Chondrocyte (in vitro differentiated cells): ENCODE results near the gene TBL2. TPM values are rescaled to one million over a fixed set of nuclear protein-coding genes. Genes with fewer than 3 reads are reported as not detected.
"Not testable (repeated sequence)": the region's sequence is repeated elsewhere in the genome, so short reads cannot be mapped to it uniquely, and the experiment has no call there.

Experiments used
- DNase-seq: peaks from one replicate; pipeline ENCODE4 v3.0.0; 2021; ENCODE audit warnings: mixed read lengths, low spot score
- H3K27ac Mint-ChIP-seq: one replicate; pipeline ENCODE4 v1.8.0; 2021; ENCODE audit warnings: mild to moderate bottlenecking, moderate library complexity, mixed read lengths; ENCODE audit not compliant: unreplicated experiment
- H3K27me3 Mint-ChIP-seq: 2 replicates; pipeline ENCODE4 v1.8.0; 2021; ENCODE audit warnings: low read depth, mixed read lengths
- H3K36me3 Mint-ChIP-seq: 2 replicates; pipeline ENCODE4 v1.8.0; 2021; ENCODE audit warnings: low read depth, mixed read lengths
- H3K4me1 Mint-ChIP-seq: 2 replicates; pipeline ENCODE4 v1.8.0; 2021; ENCODE audit warnings: low read depth, mild to moderate bottlenecking, mixed read lengths
- H3K4me3 Mint-ChIP-seq: one replicate; pipeline ENCODE4 v1.8.0; 2021; ENCODE audit warnings: mild to moderate bottlenecking, moderate library complexity, mixed read lengths; ENCODE audit not compliant: unreplicated experiment
- H3K9me3 Mint-ChIP-seq: 2 replicates; pipeline ENCODE4 v1.8.0; 2021; ENCODE audit warnings: low read depth, mixed read lengths
- CTCF ChIP-seq: fragments of 200-600 bp; sonication (generic); IDR thresholded peaks from 2 replicates; pipeline ENCODE4 v1.5.0; 2021; ENCODE audit warnings: antibody characterized with exemption, mild to moderate bottlenecking, moderate library complexity
- total RNA-seq: library from RNA; stranded (reverse); gene quantifications from 3 replicates; pipeline ENCODE4 v1.2.1, GENCODE V29; 2021

The TBL2 gene
- total RNA-seq, 1 donor from 2014 or later, result 50.4 TPM

- Mint-ChIP-seq H3K4me1 (peaks cover 2% of the 10 kb centered on the region), H3K27ac (no peak overlapping the region), H3K36me3 (no peaks in the 10 kb centered on the region), H3K9me3 (no peaks in the 10 kb centered on the region), H3K4me3 (no peak overlapping the region), H3K27me3 (peaks cover 13% of the 10 kb centered on the region)
- DNase-seq, result no peak
- no peak for TF ChIP-seq CTCF
Observed at GRCh38 chr7:73618538-73618937, 40.2 kb upstream of the TBL2 start.

GRCh38 chr7:73617520-73617919, 39.1 kb upstream of the TBL2 start:
- not testable (repeated sequence) for DNase-seq, H3K36me3 Mint-ChIP-seq, H3K9me3 Mint-ChIP-seq, H3K27ac Mint-ChIP-seq, H3K4me1 Mint-ChIP-seq, H3K4me3 Mint-ChIP-seq
- peaks cover 10% of the 10 kb centered on the region for H3K27me3 Mint-ChIP-seq

GRCh38 chr7:73615886-73616285, 37.5 kb upstream of the TBL2 start:
- Mint-ChIP-seq H3K4me1 (peaks cover 2% of the 10 kb centered on the region), H3K27ac (no peak overlapping the region), H3K4me3 (no peak overlapping the region), H3K36me3 (no peaks in the 10 kb centered on the region), H3K9me3 (no peaks in the 10 kb centered on the region), H3K27me3 (peaks cover 9% of the 10 kb centered on the region)
- peak; percentile 49 for TF ChIP-seq CTCF
- no peak for DNase-seq

GRCh38 chr7:73614937-73615336, 36.6 kb upstream of the TBL2 start:
- not testable (repeated sequence) for H3K27me3 Mint-ChIP-seq, H3K9me3 Mint-ChIP-seq

GRCh38 chr7:73613954-73614735, 35.8 kb upstream of the TBL2 start:
- Mint-ChIP-seq H3K9me3 (no peaks in the 10 kb centered on the region), H3K27me3 (peaks cover 9% of the 10 kb centered on the region), H3K36me3 (no peaks in the 10 kb centered on the region), H3K4me3 (no peak overlapping the region), H3K4me1 (peaks cover 2% of the 10 kb centered on the region), H3K27ac (no peak overlapping the region)
- DNase-seq, result no peak
- no peak for TF ChIP-seq CTCF

More at GRCh38 chr7:73614937-73615336, 36.6 kb upstream of the TBL2 start:
- DNase-seq, H3K36me3 Mint-ChIP-seq, H3K4me1 Mint-ChIP-seq, H3K27ac Mint-ChIP-seq, H3K4me3 Mint-ChIP-seq: not testable (repeated sequence)

- no peak for DNase-seq
- TF ChIP-seq CTCF, result peak; percentile 56
- no peak overlapping the region for H3K4me3 Mint-ChIP-seq
Observed at GRCh38 chr7:73612598-73613269, 34.4 kb upstream of the TBL2 start.

More at GRCh38 chr7:73612598-73613269, 34.4 kb upstream of the TBL2 start:
- H3K4me1 Mint-ChIP-seq, result peaks cover 2% of the 10 kb centered on the region
- no peaks in the 10 kb centered on the region for H3K36me3 Mint-ChIP-seq
- H3K27ac Mint-ChIP-seq, result no peak overlapping the region
- H3K9me3 Mint-ChIP-seq, result no peaks in the 10 kb centered on the region
- H3K27me3 Mint-ChIP-seq, result peaks cover 9% of the 10 kb centered on the region
